Placental epithelial cell (primary cell): Measurements from ENCODE around the gene FEZF1. TPM values are rescaled to one million over a fixed set of nuclear protein-coding genes. Genes with fewer than 3 reads are reported as not detected.

Source experiments
- total RNA-seq: library from RNA; depleted of rRNA; stranded (reverse); fragments of >200 nt; gene quantifications from 2 replicates; pipeline ENCODE4 v1.2.3, GENCODE V29; 2012

FEZF1 gene
- total RNA-seq, result 0.39 TPM in 1 of 2 replicates, not detected in the other

GRCh38 chr7:122304319-122304975 is at the start of gene FEZF1:
FEZF1 (minus strand) TSS chr7:122304750; CDS start chr7:122304437, 313 bp downstream.

Other genes starting within 250 kb of the FEZF1 start
- 5.1 and 8.0 TPM in 2 replicates for gene AASS, start 160.5 kb downstream of the FEZF1 start, total RNA-seq